Transverse colon (tissue), 4 donors: ENCODE data around the gene ELN. TPM values are rescaled to one million over a fixed set of nuclear protein-coding genes. Genes with fewer than 3 reads are reported as not detected.
A peak's percentile ranks its signal among the peaks of the same experiment; 100 is the strongest.

Source experiments
- DNase-seq: peaks from one replicate; pipeline ENCODE4 v3.0.0-alpha.2; 2019
- H3K27ac ChIP-seq, 4 donors: fragments of 200-600 bp; sonication (generic); 2 replicates each; pipeline ENCODE4 v1.5.1; 2016 to 2018; ENCODE audit warnings: inconsistent platforms in 4 of 4
- H3K27me3 ChIP-seq: fragments of 200-600 bp; sonication (generic); 2 replicates; pipeline ENCODE4 v1.5.1; 2017; ENCODE audit warnings: inconsistent platforms
- H3K36me3 ChIP-seq, 4 donors: fragments of 200-600 bp; sonication (generic); 2 replicates each; pipeline ENCODE4 v1.5.1; 2017 to 2019; ENCODE audit warnings: inconsistent platforms in 4 of 4
- H3K4me1 ChIP-seq, 4 donors: fragments of 200-600 bp; sonication (generic); 2 replicates each; pipeline ENCODE4 v1.5.1; 2017 to 2020; ENCODE audit warnings: inconsistent platforms in 4 of 4
- H3K4me3 ChIP-seq, 4 donors: fragments of 200-600 bp; sonication (generic); 1 replicate in 1 of 4; 2 replicates in 3 of 4; pipeline versions ENCODE4 v1.5.1 to v1.6.1; 2017 to 2019; ENCODE audit warnings: inconsistent platforms in 4 of 4
- H3K9me3 ChIP-seq, 2 donors: fragments of 200-600 bp; sonication (generic); 2 replicates each; pipeline ENCODE4 v1.5.1; 2017 to 2019; ENCODE audit warnings: inconsistent platforms in 2 of 2
- EP300 ChIP-seq: sonication (generic); formaldehyde crosslinking; IDR thresholded peaks from one replicate; pipeline ENCODE4 v1.6.1; 2017; ENCODE audit warnings: antibody characterized with exemption, low read depth
- POLR2A ChIP-seq: fragments of 450-650 bp; IDR thresholded peaks from one replicate; pipeline ENCODE4 v1.6.1; 2016; ENCODE audit warnings: antibody characterized with exemption, mild to moderate bottlenecking, moderate library complexity
- POLR2AphosphoS5 ChIP-seq, 3 donors: sonication (generic); formaldehyde crosslinking; IDR thresholded peaks; one replicate each; pipeline ENCODE4 v1.6.1; 2016; ENCODE audit warnings: antibody characterized with exemption in 3 of 3
- WGBS, 2 donors: methylation state at CpG; one replicate each; pipeline ENCODE4 v1.1.5; 2018; ENCODE audit warnings: low coverage in 1 of 2; 5-methylcytosine and 5-hydroxymethylcytosine counted together
- in situ Hi-C, 4 donors: fragments of 200-750 bp; cut with MboI; loops; one replicate each; pipeline versions ENCODE4 v1.15.0 to v1.15.1; 2017; ENCODE audit warnings: low sequenced_read_pairs in 3 of 4, low pct_ligation_motif_present in 1 of 4, low pct_unique_long_range_greater_than_20kb in 1 of 4
- intact Hi-C: fragments of 100-400 bp; cut with DNase I; formaldehyde crosslinking; loops from one replicate; pipeline ENCODE4 v1.15.1; 2023; ENCODE audit warnings: low total_unique reads
- total RNA-seq, 4 donors: library from RNA; depleted of rRNA; stranded (reverse); fragments of >200 nt; gene quantifications; one replicate each; pipeline ENCODE4 v1.1.0, GENCODE V29; 2016
- TF ChIP-seq, protein P1 (sequence below), 5 experiments: fragments of 200-600 bp in 3 of 5; fragments of 450-650 bp in 2 of 5; sonication (generic) in 3 of 5; IDR thresholded peaks; 1 replicate in 2 of 5; 2 replicates in 3 of 5; pipeline ENCODE4 v1.5.1; 2016 to 2017; ENCODE audit warnings: antibody characterized with exemption in 5 of 5, inconsistent platforms in 3 of 5, mild to moderate bottlenecking in 2 of 5, moderate library complexity in 1 of 5

The ELN gene
- total RNA-seq, 4 donors from 2014 or later = 8.4 to 147 (median 25.8) TPM

DNA sequence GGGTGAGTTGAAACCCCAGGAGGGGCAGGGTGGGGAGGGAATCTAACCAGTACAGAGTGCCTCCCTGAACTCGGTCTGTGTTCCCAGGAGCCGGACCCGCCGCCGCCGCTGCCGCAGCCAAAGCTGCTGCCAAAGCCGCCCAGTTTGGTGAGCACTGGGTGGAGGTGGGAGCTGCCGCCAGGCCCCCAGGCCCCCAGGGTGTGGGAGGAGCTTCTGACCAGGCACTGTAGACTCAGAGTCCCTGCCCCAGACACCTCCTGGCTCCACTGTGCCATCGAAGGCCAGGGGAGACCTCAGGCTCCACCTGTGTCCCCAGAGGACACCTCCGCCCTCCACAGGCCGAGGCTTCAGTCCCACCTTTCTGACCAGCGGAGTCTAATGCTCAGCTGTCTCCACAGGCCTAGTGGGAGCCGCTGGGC is 35.3 kb downstream of the ELN start:
- intact Hi-C loops = loop anchor here (10.0 kb wide), 1 partner anchor 112 kb away; the partner anchor contains the start of gene EIF4H
- DNase-seq = no peak
- H3K36me3 ChIP-seq = no peaks in the 10 kb centered on the region
- no peaks in the 10 kb centered on the region for H3K9me3 ChIP-seq
- H3K27me3 ChIP-seq = no peaks in the 10 kb centered on the region
- no peak overlapping the region for H3K4me3 ChIP-seq
- 94% methylated on average over 8 of the region's 14 CpGs; no CpG with 5 or more reads in 1 of the 2 donors for WGBS, 2 donors
- in situ Hi-C loops = loop anchor here in 3 of 4 donors (10.0 to 25.0 kb wide), 5 partner anchors 101 to 349 kb away; no protein-coding TSS in a partner anchor
- peak overlapping the region in 1 of 4 donors; percentile 90 for H3K27ac ChIP-seq
- TF ChIP-seq POLR2A (no peak), POLR2AphosphoS5 (IDR thresholded peaks at IDR 0.05) (no peak)
- H3K4me1 ChIP-seq = peaks cover 14 to 39% (median 30%) of the 10 kb centered on the region in 4 donors

DNA sequence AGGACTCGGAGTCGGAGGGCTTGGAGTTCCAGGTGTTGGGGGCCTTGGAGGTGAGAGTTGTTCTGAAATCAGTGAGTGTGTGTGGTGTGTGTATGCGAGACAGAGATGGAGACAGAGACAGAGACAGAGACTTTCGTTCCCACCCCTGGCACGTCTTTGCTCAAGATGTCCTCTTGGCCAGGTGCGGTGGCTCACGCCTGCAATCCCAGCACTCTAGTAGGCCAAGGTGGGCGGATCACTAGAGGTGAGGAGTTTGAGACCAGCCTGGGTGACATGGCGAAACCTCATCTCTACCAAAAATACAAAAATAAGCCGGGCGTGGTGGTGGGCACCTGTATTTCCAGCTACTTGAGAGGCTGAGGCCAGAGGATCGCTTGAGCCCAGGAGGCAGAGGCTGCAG is 35.7 kb downstream of the ELN start:
- Histone ChIP-seq H3K27me3 (no peaks in the 10 kb centered on the region), H3K27ac (no peak overlapping the region), H3K4me1 (peaks cover 14 to 39% (median 30%) of the 10 kb centered on the region in 4 donors), H3K4me3 (no peak overlapping the region), H3K36me3 (no peaks in the 10 kb centered on the region), H3K9me3 (no peaks in the 10 kb centered on the region)
- no peak for TF ChIP-seq POLR2AphosphoS5 (IDR thresholded peaks at IDR 0.05)
- no peak for TF ChIP-seq EP300
- WGBS, 2 donors = 89% methylated on average over 12 of the region's 12 CpGs; no CpG with 5 or more reads in 1 of the 2 donors
- intact Hi-C loops (loop anchor here (10.0 kb wide), 1 partner anchor 111 kb away; the partner anchor contains the start of gene EIF4H), in situ Hi-C loops (loop anchor here in 3 of 4 donors (10.0 to 25.0 kb wide), 5 partner anchors 101 to 349 kb away; no protein-coding TSS in a partner anchor)
- no peak for DNase-seq

DNA sequence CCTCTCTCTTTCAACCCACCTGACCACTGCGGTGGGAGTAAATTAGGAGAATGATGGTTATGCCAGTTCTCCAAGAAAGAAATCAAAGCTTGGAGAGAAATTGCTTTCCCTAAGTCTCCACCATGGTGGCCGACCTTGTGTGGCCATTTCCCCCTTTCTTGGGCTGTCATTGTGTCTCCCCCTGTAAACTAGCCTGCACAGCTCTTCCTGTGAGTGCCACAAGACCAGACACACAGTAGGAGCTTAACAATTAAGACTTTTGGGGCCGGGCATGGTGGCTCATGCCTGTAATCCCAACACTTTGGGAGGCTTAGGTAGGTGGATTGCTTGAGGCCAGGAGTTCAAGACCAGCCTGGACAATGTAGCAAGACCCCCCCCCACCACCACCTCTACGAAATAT is 36.7 kb downstream of the ELN start:
- TF ChIP-seq EP300 = no peak
- TF ChIP-seq, protein P1, sequence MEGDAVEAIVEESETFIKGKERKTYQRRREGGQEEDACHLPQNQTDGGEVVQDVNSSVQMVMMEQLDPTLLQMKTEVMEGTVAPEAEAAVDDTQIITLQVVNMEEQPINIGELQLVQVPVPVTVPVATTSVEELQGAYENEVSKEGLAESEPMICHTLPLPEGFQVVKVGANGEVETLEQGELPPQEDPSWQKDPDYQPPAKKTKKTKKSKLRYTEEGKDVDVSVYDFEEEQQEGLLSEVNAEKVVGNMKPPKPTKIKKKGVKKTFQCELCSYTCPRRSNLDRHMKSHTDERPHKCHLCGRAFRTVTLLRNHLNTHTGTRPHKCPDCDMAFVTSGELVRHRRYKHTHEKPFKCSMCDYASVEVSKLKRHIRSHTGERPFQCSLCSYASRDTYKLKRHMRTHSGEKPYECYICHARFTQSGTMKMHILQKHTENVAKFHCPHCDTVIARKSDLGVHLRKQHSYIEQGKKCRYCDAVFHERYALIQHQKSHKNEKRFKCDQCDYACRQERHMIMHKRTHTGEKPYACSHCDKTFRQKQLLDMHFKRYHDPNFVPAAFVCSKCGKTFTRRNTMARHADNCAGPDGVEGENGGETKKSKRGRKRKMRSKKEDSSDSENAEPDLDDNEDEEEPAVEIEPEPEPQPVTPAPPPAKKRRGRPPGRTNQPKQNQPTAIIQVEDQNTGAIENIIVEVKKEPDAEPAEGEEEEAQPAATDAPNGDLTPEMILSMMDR (IDR thresholded peaks at IDR 0.05) = no peak
- TF ChIP-seq POLR2AphosphoS5 (IDR thresholded peaks at IDR 0.05) = no peak
- TF ChIP-seq POLR2A = no peak
- Histone ChIP-seq H3K4me1 (peaks cover 9 to 32% (median 25%) of the 10 kb centered on the region in 4 donors), H3K36me3 (no peaks in the 10 kb centered on the region), H3K27me3 (no peaks in the 10 kb centered on the region), H3K27ac (no peak overlapping the region), H3K9me3 (no peaks in the 10 kb centered on the region), H3K4me3 (no peak overlapping the region)
- intact Hi-C loops = loop anchor here (5.0 to 10.0 kb wide), 2 partner anchors 110 to 338 kb away; partner anchors contain the start of gene EIF4H
- in situ Hi-C loops = loop anchor here (5.0 to 25.0 kb wide), 6 partner anchors 102 to 348 kb away; no protein-coding TSS in a partner anchor
- no peak for DNase-seq
- WGBS, 2 donors = 82% methylated on average over 4 of the region's 4 CpGs; no CpG with 5 or more reads in 1 of the 2 donors

DNA sequence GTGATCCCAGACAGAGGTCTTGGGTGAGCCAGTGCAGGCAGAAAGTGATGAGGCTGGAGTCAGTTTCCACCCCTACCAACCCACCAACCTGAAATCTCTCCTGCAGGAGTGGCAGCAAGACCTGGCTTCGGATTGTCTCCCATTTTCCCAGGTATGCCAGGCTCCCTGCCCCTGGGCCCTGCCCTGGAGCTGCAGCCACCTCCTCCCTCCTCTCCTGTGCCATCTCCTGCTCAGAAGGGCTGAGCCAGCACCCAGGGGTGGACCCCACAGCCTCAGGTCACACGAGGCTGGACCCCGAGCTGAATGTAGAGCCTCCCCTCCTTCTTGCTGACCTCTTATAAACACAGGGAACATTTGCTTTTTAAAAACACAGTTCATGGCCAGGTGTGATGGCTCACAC is 38.7 kb downstream of the ELN start:
- in situ Hi-C loops = loop anchor here (5.0 to 25.0 kb wide), 6 partner anchors 104 to 346 kb away; no protein-coding TSS in a partner anchor
- whole genome bisulfite sequencing, 2 donors = 71% methylated on average over 3 of the region's 3 CpGs; no CpG with 5 or more reads in 1 of the 2 donors

More for the DNA sequence above, 38.7 kb downstream of the ELN start:
- no peaks in the 10 kb centered on the region for H3K27me3 ChIP-seq
- H3K4me1 ChIP-seq = peaks cover 5 to 14% (median 8%) of the 10 kb centered on the region in 4 donors
- no peak for TF ChIP-seq POLR2A
- TF ChIP-seq, protein P1 (IDR thresholded peaks at IDR 0.05) = no peak
- TF ChIP-seq EP300 = no peak
- TF ChIP-seq POLR2AphosphoS5 (IDR thresholded peaks at IDR 0.05) = no peak
- no peaks in the 10 kb centered on the region for H3K36me3 ChIP-seq
- H3K9me3 ChIP-seq = no peaks in the 10 kb centered on the region
- DNase-seq = no peak
- H3K27ac ChIP-seq = no peak overlapping the region
- no peak overlapping the region for H3K4me3 ChIP-seq
- intact Hi-C loops = loop anchor here (5.0 to 10.0 kb wide), 2 partner anchors 108 to 336 kb away; partner anchors contain the start of gene EIF4H
